ENCODE measurements around the gene IRF2BP2.

Gene IRF2BP2

DNA sequence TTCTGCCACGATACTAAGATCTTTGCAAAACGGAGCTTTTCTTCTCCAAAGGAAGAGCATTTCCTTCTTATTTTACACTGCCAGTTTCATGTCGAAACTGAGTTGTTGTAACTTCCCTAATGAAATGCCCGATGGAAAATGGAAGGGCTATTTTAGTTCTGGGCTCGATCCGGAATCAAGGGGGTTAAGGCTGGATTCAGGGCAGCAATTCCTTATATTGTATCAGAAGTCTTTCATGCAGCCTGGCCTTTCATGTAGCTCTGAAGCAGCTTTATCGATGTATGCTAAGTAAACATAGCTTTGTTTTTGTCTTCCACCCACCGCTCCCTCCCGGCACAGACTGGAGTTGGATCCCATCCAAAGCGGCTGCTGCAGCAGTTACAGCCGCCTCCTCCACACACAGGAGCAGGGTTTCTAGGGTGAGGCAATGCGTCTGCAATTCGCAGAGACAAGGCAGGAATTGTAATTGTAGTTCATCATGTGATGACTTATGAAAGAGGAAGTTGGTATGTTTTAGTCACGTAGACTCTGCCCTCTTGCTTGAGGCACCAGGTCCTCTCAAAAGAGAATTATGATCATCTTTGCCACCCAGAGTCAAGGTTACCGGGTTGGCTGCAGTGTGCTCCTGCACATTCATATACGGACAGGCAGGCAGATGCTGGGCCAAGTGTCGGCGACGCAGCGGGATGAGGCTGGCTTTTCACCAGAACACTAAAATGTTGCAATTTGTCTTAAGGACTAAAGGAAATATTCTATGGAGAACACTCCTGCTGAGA, 2.6 kb upstream of the IRF2BP2 start:
- peak; percentile 98 to 99 for DNase-seq

GRCh38 chr1:234611847-234612351, 1.9 kb upstream of the IRF2BP2 start:
- DNase-seq = no peak

DNA sequence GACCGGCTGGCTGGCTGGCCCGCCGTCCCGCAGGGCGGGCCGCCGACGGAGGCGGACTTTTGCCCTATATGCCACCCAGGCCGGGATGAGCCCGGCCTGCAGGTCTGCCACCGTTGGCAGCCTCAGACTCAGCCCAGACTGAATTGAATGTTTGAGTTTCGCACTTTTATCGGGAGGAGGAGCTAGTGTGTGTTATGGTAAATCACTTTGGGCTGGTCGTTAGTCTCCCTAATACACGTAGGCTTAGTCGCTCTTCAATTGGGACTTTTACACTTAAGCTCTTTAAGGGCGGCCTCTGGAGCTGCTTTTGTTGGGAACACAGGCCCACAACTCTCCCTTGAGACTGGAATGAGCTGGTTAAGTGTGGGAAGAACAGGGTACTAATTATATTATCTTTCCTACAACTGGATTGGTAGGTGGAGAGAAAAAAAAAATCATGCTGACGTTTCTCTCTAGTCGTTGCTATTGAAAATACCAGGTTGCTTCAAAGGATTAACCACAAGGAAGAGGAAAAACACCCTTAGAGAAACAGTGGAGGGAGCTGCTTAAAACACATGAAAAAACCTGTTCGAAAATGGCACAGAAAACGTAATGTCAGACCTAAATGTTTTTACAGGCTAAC, 1.4 kb upstream of the IRF2BP2 start:
- DNase-seq = peak; percentile 77 to 91

GRCh38 chr1:234610666-234611224, 767 bp upstream of the IRF2BP2 start:
- peak; percentile 93 to 97 for DNase-seq

DNA sequence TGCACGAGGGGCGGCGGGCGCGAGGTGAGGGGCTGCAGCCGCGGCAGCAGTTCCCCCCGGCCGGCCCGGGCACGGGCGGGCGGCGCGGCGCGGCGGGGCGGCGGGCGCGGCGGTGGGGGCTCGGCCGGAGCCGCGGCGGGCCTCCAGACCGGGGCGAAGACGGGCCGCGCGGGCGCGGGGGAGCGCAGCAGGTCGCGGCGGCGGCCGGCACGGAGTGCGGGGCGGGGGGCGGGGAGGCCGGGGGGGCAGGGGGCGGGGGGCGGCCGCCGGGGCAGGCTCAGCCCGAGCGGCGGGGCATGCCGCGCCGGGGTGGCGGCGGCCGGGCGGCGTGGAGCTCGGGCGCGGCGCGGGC, 311 bp downstream of the IRF2BP2 start:
- DNase-seq = no peak

- peak; percentile 48 to 60 for DNase-seq
These were observed 877 bp downstream of the IRF2BP2 start for GRCh38 chr1:234608911-234609690.

DNA sequence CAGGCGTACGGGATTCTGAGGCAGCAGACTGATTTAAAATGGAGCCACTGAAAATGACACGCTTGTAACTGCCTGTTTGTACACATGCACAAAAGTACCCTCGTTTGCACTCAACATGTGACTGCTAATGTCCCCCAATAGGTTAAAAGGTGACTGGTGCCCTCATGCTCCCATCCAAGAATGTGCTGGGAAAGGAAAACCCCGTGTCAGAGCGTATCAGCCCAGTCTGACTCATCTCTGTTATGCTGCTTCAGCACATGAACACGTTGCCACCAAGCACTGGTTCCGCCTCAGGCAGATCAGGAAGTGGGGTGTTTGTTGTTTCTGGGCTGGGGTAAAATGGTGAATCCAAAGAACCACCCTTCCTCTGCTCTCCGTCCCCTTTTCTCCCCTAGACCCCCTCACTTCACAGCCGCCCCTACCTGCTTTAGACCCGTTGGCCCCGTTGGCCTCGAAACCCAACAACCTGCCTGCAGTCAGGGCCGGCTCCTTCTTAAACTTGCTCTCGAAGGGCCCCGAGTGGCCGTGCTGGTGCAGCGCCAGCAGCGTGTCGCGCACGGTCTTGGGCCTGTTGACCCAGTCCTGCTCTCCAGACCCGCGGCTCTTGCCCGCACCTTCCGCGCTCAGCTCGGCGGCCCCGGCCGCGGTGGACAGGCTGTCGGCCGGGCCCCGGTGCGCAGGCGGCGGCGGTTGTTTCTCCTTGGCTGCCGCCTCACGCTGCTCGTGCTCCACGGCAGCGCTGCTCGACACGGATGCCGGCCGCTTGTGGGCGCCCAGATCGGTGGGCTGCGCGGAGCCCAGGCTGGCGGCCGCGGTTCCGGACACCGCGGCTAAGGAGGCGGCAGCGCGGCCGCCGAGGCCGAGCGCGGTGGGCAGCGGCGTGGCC, 1.7 kb downstream of the IRF2BP2 start:
- peak; percentile 59 to 76 for DNase-seq

DNA sequence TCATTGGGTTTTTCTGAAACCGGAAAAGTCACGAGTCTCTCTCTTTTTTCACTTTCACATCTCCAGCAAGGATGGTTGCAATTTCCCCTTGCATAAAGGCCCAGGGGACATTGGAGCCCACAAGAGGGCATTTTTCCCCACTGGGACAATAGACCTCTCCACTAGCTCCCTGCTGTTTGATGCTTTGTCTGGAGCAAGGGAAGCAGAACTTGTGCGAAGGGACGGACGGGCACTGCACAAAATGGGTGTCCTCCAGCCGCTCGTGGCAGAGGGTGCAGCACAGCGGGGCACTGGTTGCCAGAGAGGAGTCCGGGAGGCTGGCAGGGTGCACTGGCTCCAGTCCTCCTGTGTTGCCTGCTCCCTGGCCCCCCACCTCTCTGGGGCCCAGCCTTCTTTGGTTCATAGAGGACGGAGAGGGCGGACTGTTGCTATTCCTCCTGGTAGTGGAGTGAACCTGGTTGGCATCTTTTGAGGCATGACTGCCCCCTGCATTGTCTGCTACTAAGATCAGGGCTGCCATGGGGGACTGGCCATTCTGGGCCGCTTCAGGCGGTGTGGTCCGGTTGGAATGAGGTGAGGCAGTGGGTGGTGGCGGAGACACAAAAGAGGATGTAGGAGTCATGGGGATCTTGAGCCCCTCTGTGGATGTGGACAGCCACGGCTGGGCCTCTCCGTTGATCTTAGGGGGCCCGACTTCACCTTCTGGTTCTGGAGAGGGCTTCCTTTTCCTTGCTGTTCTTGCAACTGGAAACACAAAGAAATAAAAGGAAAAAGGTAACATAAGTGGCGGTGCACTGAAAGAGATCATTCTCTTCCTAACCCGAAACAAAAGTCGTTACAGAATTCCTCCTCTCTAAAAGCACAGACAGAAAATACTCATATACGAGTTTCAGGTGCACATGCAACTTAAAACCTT, 2.6 kb downstream of the IRF2BP2 start:
- peak; percentile 73 to 88 for DNase-seq

DNA sequence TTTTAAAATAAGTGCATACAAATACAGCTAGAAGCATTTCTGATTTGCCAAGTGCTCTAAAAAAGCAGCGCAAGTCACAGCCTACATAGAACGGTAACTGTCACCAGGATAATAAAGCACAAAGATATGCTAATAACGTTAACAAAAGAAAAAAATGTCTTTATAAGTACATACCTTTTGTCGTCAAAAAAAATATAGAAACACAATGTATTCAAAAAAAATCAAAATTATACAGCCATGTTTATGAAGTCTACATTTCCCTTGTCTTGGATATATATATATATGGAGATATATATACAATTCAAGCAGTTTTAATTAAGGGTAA, 3.2 kb downstream of the IRF2BP2 start:
- no peak for DNase-seq

DNA sequence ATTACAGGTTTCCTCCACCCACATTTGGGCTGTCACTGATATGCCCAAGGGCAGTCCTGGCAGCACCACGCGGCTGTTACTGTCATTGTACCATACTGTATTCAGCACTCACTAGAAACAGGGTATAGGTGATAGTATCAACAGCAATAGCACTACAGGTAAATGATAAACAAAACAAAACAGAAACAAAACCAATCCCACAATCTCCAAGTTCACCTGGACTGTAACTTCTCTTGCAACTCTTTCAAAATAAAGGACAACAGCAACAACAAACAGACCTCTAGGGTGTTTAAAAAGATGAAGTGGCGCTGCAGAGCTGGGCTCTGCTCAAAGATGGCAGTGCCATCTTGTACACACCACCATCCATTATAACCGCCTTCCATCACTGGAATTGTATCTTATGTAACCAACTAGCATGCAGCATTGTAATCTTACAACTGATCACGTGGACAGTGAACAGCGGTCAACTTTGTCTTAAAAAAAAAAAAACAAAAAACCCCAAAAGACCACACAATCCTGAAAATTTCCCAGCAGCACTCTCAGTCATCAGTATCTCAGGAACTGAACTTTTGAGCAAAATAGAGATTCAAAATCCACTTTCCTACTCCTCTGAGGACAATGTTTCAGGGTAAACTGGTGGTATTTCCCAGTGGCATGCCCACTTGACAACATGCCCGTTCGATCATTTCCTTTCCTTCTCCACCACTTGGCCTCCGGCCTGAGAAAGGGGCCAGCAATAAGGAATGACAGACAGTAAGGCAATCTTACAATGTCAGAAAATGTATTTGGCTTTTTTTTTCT, 3.8 kb downstream of the IRF2BP2 start:
- peak; percentile 72 to 84 for DNase-seq

GRCh38 chr1:234605399-234605982, 4.5 kb downstream of the IRF2BP2 start:
- no peak for DNase-seq

GRCh38 chr1:234604495-234605398, 5.2 kb downstream of the IRF2BP2 start:
- DNase-seq = no peak

DNA sequence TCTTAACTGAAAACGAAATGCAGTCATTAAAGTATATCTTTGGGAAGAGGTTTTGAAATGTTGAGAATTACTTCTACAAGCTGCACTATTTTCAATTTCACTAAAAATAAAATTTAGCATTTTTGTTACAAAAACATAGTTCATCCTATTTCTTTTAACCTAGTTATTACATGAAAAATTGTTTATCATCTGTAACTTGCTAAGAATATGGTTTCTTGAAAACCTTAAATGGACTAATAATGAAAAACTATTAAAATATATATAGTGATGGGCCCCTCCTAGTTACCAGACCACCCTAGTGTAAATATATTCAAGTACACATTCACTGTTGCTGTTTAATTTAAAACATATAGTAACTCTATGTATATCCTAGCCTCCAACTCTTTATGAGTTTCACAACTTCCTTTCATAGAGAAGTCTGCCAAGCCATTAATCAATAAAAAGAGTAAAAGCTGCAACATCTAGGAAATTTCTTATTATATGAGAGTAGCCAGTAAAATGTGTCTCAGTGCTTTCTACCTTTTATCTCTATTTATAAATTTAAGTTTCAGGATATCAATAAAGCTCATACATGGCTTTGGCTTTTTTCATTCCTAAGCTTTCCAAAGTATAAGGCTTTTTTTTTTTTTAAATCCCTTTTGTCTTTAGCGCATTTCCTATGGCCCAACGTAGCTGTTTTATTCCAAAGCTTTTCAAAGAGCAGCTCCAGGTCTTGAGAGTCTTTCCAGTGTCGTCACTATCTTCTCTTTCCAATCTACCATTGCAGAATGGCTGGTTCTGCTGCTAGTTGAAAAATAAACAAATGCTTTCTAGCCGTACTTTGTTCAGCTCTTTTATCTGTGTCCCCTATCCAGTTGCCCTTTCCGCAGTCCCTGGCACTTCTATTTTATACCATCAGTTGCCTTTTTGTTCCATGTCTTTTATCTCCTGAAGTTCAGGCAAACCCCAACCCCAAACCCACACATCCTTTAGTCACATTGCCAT, 6.5 kb downstream of the IRF2BP2 start:
- peak in 1 of 2 experiments; percentile 19 for DNase-seq

- peak; percentile 71 to 82 for DNase-seq
These were observed 7.4 kb downstream of the IRF2BP2 start for GRCh38 chr1:234602334-234603220.

DNA sequence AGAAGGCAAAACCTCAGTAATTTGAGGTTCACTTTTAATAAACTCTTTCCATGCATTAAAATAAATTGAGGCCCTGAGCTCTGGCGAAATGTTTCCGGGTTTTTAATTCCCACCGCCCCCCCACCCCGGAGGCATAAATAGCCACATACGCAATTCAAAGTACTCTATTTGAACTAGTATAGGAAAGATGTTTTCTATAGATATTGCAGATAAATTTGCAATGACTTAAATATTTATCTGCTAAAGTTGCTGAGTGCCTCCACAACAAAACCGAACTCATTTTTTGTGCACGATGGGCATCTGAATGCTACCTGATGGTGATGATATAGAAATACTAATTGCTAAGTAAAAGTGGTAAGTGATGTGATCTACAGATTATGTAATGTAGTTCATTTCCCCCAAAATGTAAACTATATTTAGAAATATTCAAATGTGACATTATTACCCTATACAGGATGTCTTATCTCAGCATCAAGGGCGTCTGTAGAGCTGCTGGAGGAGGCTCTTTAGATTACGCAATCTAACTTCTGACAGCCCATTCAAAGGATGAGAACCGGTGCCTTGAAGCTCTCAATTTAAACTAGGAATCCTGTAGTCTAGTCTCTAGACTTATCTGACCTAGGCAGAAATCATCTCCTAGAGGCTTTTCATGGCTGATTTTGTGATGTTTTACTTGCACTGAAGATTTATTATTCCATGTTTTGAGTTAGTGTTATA, 8.5 kb downstream of the IRF2BP2 start:
- DNase-seq = peak in 1 of 2 experiments; percentile 24
